DLD1 (cell line): ENCODE data around the gene FRYL.

Experiments used
- in situ Hi-C: cut with HindIII; loops from 2 replicates; pipeline ENCODE4 v1.10.0; 2017; ENCODE audit warnings: low sequenced_read_pairs

Gene FRYL

GRCh38 chr4:48498895-48499294 lies 281.2 kb downstream of the FRYL start:
- in situ Hi-C loops: no loop called here

GRCh38 chr4:48495941-48496340 lies 284.1 kb downstream of the FRYL start:
- in situ Hi-C loops: no loop called here

GRCh38 chr4:48493452-48494100 lies 286.5 kb downstream of the FRYL start:
- in situ Hi-C loops: no loop called here

GRCh38 chr4:48491514-48492176 lies 288.4 kb downstream of the FRYL start:
- in situ Hi-C loops: no loop called here

GRCh38 chr4:48490680-48491513 lies 289.2 kb downstream of the FRYL start:
- in situ Hi-C loops: no loop called here

- in situ Hi-C loops: no loop called here
Measured at GRCh38 chr4:48490012-48490679, 289.9 kb downstream of the FRYL start, which contains the start of gene ZAR1. Gene ZAR1 (plus strand): TSS chr4:48490252. CDS start chr4:48490292, 40 bp downstream.

- in situ Hi-C loops: no loop called here
Measured at GRCh38 chr4:48489683-48490011, 290.4 kb downstream of the FRYL start.

GRCh38 chr4:48484494-48485168 lies 295.4 kb downstream of the FRYL start:
- in situ Hi-C loops: no loop called here

- in situ Hi-C loops: no loop called here
Measured at GRCh38 chr4:48483777-48484493, 296.1 kb downstream of the FRYL start.

- in situ Hi-C loops: no loop called here
Measured at GRCh38 chr4:48483006-48483776, 296.9 kb downstream of the FRYL start, which contains the start of gene SLC10A4. Gene SLC10A4 (plus strand): TSS chr4:48483343. CDS start chr4:48483562, 219 bp downstream.

GRCh38 chr4:48481581-48481980 lies 298.5 kb downstream of the FRYL start:
- in situ Hi-C loops: no loop called here

GRCh38 chr4:48478273-48478672 lies 301.8 kb downstream of the FRYL start:
- in situ Hi-C loops: no loop called here

GRCh38 chr4:48475770-48476169 lies 304.3 kb downstream of the FRYL start:
- in situ Hi-C loops: no loop called here

GRCh38 chr4:48472794-48473193 lies 307.3 kb downstream of the FRYL start:
- in situ Hi-C loops: no loop called here

- in situ Hi-C loops: no loop called here
Measured at GRCh38 chr4:48470570-48470969, 309.5 kb downstream of the FRYL start.

- in situ Hi-C loops: no loop called here
Measured at GRCh38 chr4:48470137-48470536, 309.9 kb downstream of the FRYL start.

GRCh38 chr4:48467891-48468290 lies 312.2 kb downstream of the FRYL start:
- in situ Hi-C loops: no loop called here

GRCh38 chr4:48467442-48467841 lies 312.6 kb downstream of the FRYL start:
- in situ Hi-C loops: no loop called here

- in situ Hi-C loops: no loop called here
Measured at GRCh38 chr4:48462363-48462762, 317.7 kb downstream of the FRYL start.
